ENCODE data around the gene DIPK2A.

Gene DIPK2A

DNA sequence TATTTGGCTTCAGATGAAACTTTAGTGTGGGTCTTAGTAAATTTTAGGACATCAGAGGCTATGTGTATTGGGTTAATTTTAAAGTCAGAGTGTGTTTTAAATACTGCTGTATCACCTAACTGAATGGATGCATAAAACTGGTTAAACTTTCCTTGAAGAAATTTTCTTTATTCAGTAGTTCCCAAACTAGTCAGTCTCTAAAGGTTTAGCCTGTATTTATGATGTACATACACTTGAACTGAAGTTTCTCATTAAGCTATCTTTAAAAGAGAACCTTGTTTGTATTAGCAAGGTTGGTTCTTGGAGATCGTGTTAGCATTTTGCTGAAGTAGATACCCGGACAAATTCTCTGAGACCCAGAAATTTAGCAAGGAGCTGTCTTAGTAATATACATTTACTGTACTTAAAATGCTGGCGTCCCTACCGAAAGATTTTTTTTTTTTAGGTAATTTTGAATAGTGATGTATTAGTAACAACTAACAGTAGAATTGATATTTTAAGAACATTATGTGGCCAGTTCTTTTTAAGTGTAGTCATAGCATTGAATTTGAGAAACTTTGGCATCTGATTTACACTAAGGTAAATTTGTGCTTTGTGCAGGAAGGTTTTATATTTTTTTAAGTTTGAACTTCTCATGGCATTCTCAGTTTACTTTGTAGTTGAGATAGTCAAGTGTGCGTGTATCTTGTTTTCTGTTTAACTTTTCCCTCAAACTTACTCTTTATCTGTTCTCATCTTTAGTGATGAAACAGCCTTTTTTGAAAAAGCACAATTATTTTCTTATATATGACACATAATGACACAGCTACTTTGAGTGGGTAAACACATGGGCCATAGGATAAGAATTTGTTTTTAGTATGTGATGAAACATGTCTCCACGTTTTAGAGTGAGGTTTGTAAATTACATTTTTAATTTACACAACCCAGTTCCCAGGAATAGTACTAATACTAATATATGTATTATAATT, 2.9 kb downstream of the DIPK2A start:
- no peak for DNase-seq (ENCODE audit: low read depth in 2 of 2)

DNA sequence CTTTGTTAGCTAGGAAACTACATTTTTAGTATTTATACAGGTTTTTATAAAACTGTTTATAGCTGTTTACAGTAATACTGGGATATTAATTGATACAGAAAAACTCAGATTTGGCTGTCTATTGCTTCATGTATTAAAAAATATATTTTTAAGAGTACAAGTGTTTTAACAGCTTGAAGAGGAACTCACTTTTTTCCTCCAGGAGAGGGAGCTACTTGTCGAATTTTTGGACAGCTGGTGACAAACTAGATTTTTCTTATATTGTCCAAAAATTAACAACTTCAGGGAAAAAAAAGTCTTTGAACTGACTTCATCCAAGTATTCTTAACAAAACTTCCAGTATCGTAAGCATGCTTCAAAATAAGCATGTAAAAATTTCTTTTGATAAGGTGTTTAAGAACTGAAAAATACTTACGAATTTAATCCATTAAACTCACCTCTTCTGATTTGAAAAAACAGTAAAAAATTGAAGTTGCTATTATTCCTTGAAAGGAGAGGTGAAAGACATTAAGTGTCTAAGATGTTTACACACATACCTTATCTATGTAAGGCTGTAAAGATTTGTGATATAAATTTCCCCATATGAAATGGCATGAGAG, 4.0 kb downstream of the DIPK2A start:
- DNase-seq (ENCODE audit: low read depth in 2 of 2): no peak

DNA sequence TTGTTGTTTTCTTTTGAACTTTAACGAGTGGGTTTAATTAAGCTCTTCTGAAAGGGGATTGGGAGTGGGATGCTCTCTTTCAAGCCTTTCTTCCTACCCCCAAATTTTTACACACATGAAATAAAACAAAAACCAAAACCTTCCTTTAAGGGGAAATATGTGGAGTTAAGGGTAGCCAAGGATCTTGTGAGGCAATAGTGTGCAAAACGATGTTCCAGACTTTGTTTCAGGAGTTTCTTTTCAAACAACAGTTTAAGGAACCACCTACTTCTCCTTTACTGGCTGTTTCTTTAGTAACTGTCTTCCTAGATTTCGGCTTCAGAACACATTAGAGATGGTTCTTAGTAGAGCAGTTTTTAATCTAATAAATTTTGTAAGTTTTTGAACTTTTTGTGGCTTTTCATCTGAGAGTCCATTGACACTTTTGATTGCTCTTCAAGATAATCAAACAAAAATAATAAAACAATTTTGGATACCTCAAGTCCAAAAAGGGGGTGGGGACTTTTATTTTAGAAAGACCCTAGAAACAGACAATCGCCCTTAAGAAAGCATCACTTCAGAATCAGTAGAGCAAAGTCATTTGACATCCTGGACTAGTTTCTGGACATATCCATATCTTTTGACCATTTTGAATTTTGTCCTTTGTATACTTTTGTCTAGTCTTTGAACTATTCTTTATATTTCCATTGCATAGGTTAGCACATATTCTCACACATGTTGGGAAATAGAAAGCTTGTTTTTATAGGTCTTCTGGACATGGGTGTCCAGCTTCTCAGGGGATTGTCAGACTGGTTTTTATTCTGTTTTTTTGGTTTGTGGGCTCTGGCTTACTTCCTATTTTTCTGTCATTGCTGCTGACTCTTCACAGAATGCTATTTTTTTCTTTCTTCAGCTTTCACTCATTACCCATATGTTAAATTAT, 6.0 kb downstream of the DIPK2A start:
- DNase-seq (ENCODE audit: low read depth in 2 of 2): no peak

DNA sequence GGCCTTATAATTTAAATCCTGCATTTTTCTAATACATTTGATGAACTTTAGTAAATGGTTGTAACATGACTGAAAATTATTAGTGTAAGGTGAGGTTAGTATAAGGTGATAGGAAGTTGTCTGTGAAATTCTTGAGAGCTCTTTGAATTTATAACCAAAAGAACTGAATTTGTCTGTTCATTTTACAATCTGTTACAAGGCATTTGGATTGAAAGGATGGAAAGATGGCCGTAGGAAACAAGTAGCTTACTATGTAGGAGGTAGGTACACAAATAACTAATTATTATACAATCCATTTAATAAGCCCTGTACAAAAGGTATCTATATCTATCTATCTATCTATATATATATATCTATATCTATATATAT, 6.6 kb downstream of the DIPK2A start:
- no peak for DNase-seq (ENCODE audit: low read depth in 2 of 2)

DNA sequence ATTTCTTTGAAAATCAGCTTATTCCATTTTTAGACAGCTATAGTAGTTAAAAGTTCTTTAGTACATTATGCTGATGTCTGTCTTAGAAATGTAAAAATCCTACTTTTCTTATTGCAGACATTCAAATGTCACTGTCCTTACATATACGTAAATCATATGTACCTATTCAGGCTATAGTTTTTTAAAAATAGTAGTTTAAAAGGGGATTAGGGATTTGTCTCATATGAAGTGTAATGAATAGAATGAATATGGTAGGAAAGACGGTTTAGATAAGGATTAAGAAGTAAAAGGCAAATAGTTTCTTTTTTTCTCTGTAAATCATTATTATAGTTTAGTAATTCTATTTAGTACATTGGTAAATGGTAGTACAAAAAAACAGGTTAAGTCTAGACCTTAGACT, 7.4 kb downstream of the DIPK2A start:
- DNase-seq (ENCODE audit: low read depth in 2 of 2): no peak

DNA sequence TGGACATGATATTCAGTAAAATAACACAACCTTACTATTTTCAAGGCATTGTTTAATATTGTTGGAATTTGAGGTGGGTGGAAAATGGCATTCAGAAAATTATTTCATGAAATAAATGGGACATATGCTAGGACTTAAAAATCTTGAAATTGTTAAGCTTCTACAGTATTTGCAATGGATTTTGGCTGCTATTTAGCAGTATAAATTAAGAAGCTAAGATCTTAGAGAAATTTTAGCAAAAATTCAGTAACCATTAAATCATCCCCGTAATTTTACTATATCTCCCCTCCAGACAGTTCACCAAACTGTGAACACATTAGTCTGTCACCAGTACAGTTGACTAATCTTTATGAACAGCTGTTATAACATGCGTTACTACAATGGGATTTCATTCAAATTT, 8.2 kb downstream of the DIPK2A start:
- DNase-seq (ENCODE audit: low read depth in 2 of 2): no peak

DNA sequence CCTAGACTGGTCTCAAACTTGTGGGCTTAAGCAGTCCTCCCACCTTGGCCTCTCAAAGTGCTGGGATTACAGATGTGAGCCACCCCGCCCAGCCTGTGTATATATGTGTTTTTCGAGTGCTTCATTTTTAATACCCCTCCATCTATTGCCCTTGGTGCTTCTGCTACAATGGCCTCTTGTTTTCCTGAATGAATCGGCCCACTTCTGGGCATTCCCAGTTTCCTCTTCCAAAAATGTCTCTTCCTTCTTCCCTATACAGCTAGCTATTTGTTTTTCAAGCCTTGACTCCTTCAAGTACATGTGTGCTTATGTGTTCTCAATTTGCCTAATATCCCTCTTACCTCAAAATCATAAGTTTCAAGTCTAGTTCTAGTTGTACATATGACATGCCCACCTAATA, 16.7 kb downstream of the DIPK2A start:
- DNase-seq (ENCODE audit: low read depth in 2 of 2): no peak

DNA sequence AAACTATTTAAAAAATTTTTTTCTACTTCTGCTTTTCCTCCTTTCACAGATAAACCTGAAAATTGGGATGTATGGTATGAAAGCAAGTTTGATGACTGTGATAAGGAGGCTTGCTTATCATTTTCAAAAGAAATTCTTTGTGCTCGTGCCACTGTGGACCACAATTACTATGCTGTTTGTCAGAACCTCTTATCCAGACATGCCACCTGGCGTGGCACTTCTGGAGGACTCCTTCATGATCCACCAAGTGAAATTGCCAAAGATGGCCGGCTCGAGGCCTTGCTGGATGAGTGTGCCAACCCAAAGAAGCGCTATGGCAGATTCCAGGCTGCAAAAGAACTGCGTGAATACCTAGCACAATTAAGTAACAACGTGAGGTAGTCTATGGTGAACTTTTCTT, 17.8 kb downstream of the DIPK2A start:
- no peak for DNase-seq (ENCODE audit: low read depth in 2 of 2)

DNA sequence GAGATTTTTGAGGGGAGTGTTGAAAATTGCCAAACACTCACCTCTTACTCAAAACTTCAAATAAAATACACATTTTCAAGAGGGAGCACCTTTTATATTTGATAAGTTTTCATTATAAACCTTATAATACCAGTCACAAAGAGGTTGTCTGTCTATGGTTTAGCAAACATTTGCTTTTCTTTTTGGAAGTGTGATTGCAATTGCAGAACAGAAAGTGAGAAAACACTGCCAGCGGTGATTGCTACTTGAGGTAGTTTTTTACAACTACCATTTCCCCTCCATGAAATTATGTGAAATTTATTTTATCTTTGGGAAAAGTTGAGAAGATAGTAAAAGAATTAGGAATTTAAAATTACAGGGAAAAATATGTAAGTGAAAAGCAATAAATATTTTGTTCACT, 20.1 kb downstream of the DIPK2A start:
- DNase-seq (ENCODE audit: low read depth in 2 of 2): no peak

DNA sequence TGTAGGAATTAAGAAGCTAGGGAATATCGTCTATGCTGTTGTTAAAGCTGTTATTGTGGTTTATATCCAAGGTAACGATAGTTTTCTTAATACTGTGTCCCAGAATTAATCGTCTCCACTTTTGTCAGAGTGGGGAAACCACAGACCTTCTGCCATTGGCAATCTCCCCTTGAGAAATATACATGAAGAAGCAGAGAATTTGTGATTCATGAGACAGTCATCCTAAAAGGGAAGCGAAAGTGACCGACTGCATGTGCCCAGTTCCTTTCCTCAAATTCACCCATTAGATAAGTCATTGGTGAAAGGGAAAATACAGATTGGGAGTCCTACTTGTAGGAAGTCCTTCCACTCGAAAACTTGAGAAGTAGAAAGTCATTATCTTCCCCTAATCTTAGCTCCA, 26.6 kb downstream of the DIPK2A start:
- no peak for DNase-seq (ENCODE audit: low read depth in 2 of 2)

DNA sequence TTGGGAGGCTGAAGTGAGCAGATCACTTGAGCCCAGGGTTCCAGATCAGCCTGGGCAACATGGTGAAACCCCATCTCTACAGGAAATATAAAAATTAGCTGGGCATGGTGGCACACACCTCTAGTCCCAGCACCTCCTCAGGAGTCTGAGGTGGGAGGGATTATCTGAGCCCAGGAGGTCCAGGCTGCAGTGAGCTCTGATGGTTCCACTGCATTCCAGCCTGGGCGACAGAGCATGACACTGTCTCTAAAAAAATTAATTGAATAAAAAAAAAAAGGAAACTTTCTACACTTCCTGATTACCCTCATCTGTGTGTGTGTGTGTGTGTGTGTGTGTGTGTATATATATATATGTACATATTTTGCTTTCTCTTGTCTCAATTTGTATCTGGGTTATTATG, 31.4 kb downstream of the DIPK2A start:
- DNase-seq (ENCODE audit: low read depth in 2 of 2): no peak

DNA sequence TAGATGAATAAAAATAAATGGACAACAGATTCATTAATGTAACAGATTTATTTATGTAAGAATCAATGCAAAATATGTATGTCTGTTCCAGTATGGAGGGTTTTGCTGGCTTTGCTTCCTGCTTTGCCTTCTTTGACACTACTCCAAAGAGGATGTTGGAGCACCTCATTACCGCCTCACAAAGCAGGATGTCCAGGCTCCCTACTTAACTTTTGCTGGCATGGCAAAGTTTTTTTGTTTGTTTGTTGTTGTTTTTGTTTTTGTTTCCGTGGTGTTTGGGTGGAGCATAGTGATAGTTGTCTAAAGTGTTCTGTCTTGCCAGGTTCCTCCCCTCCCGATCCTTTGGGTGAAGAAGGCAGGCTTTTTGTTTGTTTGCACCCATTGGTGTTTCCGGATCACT, 38.7 kb downstream of the DIPK2A start:
- no peak for DNase-seq (ENCODE audit: low read depth in 2 of 2)

DNA sequence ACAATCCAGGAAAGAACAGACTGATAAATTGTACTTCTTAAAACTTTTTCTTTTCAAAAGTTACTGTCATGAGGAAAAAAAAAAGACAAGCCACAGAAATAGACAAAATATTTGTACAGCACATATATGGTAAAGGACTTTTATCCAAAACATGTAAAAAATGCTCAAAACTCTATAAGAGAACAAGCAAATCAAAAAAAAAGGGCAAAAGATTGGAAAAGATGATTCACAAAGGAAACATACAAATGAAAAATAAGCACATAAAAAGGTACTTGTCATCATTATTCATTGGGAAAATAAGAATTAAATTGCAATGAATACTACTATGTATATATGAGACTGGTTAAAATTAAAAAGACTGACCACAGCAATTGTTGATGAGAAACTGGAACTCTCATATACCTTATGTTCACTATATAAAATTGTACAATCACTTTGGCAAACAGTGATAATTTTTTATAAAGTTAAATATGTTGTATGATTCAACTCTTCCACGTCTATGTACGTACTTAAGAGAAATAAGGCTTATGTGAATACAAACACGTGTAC, 39.7 kb downstream of the DIPK2A start:
- DNase-seq (ENCODE audit: low read depth in 2 of 2): no peak

DNA sequence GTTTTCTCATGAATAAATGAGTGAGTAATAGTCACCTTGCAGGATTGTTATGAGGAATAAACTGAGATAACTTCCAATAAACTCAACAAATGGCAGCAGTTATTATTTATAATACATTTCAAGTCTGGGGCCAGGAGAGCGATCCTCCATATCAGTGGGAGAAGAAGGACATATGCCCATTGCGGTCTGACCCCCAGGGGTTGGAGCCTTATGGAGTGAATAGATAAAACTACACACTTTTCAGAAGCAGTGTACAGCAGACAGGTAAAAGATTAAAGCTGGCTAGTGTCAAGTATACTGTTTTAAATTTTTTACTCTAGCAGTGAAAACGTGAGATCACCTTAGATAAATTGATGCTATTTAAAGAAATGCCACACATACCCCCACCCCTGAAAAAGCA, 43.5 kb downstream of the DIPK2A start:
- no peak for DNase-seq (ENCODE audit: low read depth in 2 of 2)

DNA sequence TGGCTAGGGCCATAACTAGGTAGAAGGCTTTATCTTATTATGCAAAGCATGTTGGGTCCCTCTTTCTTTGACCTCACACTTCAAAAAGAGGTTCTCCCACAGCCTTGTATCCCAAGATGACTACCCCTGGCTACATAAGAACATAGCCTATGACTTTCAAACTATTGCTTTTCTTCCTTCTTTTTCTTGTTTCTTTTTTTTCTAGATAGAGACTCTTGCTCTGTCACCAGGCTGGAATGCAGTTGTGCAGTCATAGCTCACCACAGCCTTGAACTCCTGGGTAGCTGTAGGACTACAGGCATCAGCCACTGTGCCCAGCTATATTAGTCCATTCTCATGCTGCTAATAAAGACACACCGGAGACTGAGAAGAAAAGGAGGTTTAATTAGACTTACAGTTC, 47.2 kb downstream of the DIPK2A start:
- no peak for DNase-seq (ENCODE audit: low read depth in 2 of 2)

All from stimulated activated CD8-positive, alpha-beta memory T cell treated with anti-CD3 and anti-CD28 coated beads, Interleukin-2, amount 100 ng/mL, for 1 hour (primary cell).